GM18526 (cell line): Measurements from ENCODE around the gene TEAD3.

Source experiments
- POLR2A ChIP-seq: IDR thresholded peaks from 3 replicates; pipeline ENCODE4 v1.6.1; 2011; ENCODE audit not compliant: insufficient read length; ENCODE audit errors: extremely low read depth

Gene TEAD3

GRCh38 chr6:35498422-35499067 is 1.7 kb upstream of the TEAD3 start:
- no peak for TF ChIP-seq POLR2A

GRCh38 chr6:35497571-35498421 is 917 bp upstream of the TEAD3 start:
- TF ChIP-seq POLR2A: no peak

- no peak for TF ChIP-seq POLR2A
Measured at GRCh38 chr6:35496036-35496840, 641 bp downstream of the TEAD3 start.

DNA sequence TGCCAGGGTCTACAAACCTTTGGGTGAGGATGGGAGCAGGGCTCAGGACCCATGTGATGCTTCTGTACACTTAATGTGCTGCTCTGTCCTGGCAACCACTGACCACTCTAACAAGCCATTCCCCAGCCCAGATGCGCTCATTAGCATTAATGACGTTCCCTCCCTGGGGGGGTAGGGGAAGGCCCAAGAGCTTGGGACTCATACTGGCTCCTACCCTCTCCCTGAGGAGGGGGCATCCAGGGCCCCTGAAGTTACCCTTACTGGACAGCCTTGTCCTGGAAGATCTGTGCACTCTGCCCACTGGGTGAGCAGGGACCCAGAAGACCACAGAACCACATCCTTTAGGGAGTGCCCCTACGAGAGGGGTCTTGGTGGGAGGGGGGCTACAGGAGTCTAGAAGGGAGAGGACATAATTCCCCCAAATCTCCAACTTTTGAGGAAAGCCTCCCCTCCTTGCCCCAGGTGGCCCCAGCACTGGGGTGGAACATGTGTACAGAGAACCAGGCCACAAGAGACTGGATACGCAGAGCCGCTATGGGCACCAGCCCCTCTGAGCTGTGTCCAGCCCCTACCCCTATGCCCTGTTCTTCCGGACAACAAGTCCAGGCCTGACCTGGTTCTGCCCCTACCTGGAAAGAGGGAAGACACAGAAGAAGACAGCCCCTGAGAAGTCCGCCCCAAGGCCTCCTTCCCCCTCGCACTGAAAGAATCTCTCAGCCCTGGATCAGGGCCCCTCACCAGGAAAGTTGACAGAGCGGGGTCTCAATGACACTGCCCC is 1.4 kb downstream of the TEAD3 start:
- TF ChIP-seq POLR2A: no peak

- no peak for TF ChIP-seq POLR2A
Measured at GRCh38 chr6:35494161-35494563, 2.7 kb downstream of the TEAD3 start.

DNA sequence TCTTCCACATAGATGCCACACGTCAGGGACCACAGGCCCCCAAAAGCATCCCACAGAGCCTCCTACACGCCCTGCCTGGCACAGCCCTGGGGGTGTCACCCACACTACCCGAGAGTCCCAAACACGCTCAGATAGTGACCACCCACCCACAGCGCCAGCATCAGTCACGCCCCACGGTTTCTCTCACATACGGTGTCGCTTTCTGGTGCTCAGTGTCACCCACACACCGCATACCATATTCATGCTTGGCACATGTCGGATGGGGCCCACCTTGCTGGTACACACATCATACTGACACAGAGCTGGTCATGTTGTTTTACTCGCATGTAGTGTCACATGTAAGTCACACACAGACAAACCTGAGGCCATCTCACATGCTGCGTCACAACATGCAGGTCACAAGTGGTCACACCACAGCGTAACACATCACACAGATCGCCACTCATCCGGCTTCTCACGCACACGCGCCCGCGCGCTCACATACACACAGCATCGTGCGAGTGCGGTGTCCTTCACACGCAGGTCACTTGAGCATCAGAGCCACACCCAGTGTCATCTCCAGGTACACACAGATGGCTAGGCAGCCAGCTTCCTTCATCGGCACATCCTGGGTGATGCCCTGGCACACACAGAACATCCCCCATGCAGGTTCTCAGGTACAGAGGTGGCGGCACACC is 3.4 kb downstream of the TEAD3 start:
- no peak for TF ChIP-seq POLR2A

DNA sequence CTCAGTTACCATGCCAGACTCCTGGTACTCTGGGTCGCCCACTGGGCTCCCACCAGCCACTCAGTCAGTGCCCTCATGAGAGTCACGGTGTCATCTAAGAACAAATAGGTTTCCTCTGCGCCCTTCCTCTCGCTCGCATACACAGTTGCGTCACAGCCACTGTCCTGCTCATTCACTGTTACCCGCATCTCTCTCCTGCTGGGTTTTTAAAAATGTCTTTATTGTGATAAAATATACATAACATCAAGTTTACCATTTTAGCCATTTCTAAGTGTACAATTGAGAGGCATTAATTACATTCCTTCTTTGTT is 4.0 kb downstream of the TEAD3 start:
- no peak for TF ChIP-seq POLR2A

- no peak for TF ChIP-seq POLR2A
Measured at GRCh38 chr6:35492258-35492973, 4.5 kb downstream of the TEAD3 start.

GRCh38 chr6:35491558-35492257 is 5.2 kb downstream of the TEAD3 start:
- TF ChIP-seq POLR2A: no peak

- TF ChIP-seq POLR2A: no peak
Measured at GRCh38 chr6:35490821-35491557, 5.9 kb downstream of the TEAD3 start.

- TF ChIP-seq POLR2A: no peak
Measured at GRCh38 chr6:35489995-35490791, 6.7 kb downstream of the TEAD3 start.

DNA sequence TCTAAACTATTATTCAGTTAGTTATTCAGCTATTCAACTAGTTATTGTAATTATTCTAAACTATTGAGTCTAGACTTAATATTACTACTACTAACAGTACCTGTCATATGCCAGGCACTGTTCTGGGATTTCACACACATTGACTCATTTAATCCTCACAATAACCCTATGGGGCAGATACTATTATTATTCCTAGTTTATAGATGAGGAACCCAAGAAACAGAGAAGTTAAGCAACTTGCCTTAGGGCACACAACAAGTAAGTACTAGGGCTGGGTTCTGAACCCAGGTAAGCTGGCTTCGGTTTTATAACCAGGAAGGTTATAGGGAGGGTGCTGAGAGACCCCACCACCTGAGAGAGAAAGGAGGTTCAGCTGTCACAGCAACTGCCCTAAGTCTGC is 7.8 kb downstream of the TEAD3 start:
- TF ChIP-seq POLR2A: no peak
